ENCODE results near the gene PIEZO1. TPM values are rescaled to one million over a fixed set of nuclear protein-coding genes. Genes with fewer than 3 reads are reported as not detected.

Gene PIEZO1, protein sequence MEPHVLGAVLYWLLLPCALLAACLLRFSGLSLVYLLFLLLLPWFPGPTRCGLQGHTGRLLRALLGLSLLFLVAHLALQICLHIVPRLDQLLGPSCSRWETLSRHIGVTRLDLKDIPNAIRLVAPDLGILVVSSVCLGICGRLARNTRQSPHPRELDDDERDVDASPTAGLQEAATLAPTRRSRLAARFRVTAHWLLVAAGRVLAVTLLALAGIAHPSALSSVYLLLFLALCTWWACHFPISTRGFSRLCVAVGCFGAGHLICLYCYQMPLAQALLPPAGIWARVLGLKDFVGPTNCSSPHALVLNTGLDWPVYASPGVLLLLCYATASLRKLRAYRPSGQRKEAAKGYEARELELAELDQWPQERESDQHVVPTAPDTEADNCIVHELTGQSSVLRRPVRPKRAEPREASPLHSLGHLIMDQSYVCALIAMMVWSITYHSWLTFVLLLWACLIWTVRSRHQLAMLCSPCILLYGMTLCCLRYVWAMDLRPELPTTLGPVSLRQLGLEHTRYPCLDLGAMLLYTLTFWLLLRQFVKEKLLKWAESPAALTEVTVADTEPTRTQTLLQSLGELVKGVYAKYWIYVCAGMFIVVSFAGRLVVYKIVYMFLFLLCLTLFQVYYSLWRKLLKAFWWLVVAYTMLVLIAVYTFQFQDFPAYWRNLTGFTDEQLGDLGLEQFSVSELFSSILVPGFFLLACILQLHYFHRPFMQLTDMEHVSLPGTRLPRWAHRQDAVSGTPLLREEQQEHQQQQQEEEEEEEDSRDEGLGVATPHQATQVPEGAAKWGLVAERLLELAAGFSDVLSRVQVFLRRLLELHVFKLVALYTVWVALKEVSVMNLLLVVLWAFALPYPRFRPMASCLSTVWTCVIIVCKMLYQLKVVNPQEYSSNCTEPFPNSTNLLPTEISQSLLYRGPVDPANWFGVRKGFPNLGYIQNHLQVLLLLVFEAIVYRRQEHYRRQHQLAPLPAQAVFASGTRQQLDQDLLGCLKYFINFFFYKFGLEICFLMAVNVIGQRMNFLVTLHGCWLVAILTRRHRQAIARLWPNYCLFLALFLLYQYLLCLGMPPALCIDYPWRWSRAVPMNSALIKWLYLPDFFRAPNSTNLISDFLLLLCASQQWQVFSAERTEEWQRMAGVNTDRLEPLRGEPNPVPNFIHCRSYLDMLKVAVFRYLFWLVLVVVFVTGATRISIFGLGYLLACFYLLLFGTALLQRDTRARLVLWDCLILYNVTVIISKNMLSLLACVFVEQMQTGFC (N-terminal part only)
- total RNA-seq, result 134 to 209 TPM (median 208 TPM) in 3 replicates
- long read RNA-seq, full-length matches to known transcripts, result 24 of 98 reads
- long read RNA-seq, partial matches to known transcripts, result 47 of 98 reads
- long read RNA-seq, other reads (novel, unspliced or antisense), result 27 of 98 reads

DNA sequence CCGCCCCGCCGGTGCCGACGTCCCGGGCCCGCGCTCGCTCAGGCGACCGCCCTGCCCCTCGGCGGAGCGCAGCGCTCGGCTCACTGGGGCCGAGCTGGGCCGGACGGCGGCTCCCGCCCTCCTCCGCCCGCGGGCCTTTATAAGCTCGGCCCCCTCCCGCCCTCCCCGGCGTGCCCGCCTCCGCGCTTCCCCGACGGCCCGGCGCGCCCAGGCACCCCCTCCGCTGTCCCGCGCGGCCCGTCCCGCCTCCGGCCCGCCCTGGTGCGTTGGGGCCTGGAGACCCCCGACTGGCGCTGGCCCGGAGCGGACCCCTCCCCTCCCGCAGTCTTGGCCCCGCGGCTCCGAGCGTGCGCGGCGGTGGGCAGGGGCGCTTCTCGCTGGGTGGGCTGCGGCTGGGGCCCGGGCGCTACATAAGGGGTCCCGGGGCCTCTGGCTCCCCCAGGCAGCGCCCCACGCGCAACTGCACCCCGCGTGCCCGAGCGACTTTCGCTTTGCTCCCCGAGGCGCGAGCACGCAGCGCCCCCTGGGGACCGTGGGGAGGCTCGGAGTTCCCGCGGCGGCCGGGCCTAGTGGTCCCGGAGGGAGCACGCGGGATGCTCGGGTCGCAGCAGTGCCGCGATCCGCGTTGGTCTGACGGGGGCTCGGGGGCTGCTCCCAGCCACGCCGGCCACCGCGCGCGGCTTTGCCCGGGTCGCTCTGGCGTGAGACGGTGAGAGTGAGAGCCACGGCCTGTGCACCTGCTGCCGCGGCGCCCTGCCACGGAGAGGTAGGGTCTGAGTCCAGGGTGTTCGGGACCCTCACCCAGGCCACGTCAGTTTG, at the start of gene PIEZO1:
Gene PIEZO1 (minus strand): TSS at position 115 of the 819 bp plus-strand sequence. CDS start 256 bp downstream, outside the sequence.
- no peaks in the 10 kb centered on the region for H3K36me3 Mint-ChIP-seq (ENCODE audit: low read depth)
- H3K27me3 Mint-ChIP-seq (ENCODE audit: low read depth), result no peaks in the 10 kb centered on the region
- peaks cover 37% of the 10 kb centered on the region for H3K4me1 Mint-ChIP-seq (ENCODE audit: low read depth)
- no peak for DNase-seq (ENCODE audit: low spot score)
- H3K27ac Mint-ChIP-seq (ENCODE audit: unreplicated experiment), result peak within 1 kb of the TSS; percentile 89
- H3K4me3 Mint-ChIP-seq (ENCODE audit: unreplicated experiment), result peak within 1 kb of the TSS; percentile 79
- TF ChIP-seq, protein P1, sequence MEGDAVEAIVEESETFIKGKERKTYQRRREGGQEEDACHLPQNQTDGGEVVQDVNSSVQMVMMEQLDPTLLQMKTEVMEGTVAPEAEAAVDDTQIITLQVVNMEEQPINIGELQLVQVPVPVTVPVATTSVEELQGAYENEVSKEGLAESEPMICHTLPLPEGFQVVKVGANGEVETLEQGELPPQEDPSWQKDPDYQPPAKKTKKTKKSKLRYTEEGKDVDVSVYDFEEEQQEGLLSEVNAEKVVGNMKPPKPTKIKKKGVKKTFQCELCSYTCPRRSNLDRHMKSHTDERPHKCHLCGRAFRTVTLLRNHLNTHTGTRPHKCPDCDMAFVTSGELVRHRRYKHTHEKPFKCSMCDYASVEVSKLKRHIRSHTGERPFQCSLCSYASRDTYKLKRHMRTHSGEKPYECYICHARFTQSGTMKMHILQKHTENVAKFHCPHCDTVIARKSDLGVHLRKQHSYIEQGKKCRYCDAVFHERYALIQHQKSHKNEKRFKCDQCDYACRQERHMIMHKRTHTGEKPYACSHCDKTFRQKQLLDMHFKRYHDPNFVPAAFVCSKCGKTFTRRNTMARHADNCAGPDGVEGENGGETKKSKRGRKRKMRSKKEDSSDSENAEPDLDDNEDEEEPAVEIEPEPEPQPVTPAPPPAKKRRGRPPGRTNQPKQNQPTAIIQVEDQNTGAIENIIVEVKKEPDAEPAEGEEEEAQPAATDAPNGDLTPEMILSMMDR (IDR thresholded peaks at IDR 0.05), result peak; percentile 98
- H3K9me3 Mint-ChIP-seq (ENCODE audit: low read depth), result no peaks in the 10 kb centered on the region

DNA sequence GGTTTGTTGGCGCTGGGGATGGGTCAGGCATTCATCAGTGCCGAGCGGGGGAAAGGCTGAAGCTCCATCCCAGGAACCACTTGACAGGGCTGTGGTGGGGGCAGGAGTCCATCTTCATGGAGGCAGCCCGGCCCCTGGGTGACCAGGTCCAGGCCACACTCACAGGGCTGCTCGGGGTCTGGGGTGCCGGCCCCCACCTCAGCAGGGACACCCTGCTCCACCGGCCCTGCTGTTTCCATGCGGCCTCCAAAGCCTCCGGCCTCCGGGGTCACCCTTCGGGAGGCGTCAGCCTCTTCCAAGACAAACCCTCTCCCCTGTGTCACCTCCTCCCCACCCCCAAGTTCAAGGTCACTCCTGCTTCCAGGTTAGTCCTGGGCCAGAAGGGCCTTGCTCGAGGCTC, 49.6 kb upstream of the PIEZO1 start:
- Mint-ChIP-seq H3K27ac (ENCODE audit: unreplicated experiment) (no peak overlapping the region), H3K36me3 (ENCODE audit: low read depth) (peaks cover 8% of the 10 kb centered on the region), H3K4me1 (ENCODE audit: low read depth) (no peaks in the 10 kb centered on the region), H3K9me3 (ENCODE audit: low read depth) (no peaks in the 10 kb centered on the region), H3K4me3 (ENCODE audit: unreplicated experiment) (no peak overlapping the region), H3K27me3 (ENCODE audit: low read depth) (no peaks in the 10 kb centered on the region)
- TF ChIP-seq, protein P1 (IDR thresholded peaks at IDR 0.05), result no peak
- DNase-seq (ENCODE audit: low spot score), result no peak

DNA sequence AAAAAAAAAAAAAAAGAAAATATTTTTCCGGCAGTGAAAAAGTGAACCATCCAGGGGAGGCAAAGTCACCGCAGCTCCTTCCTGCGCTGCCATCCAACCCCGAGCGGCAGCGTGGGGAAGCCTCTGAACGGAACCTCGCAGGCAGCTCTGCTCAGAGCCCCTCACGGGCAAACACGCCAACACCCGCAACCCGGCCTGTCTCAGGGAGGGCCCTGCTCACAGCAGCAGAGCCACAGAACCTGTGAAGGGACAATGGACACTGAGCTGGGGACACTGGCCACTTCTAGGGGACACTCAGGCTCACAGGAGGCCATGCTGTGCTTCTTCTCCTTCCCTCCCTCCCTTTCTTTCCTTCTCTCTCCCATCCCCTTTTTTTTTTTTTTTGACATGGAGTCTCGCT, 48.1 kb upstream of the PIEZO1 start:
- DNase-seq (ENCODE audit: low spot score), result no peak
- TF ChIP-seq, protein P1 (IDR thresholded peaks at IDR 0.05), result no peak
- Mint-ChIP-seq H3K4me1 (ENCODE audit: low read depth) (no peaks in the 10 kb centered on the region), H3K36me3 (ENCODE audit: low read depth) (peaks cover 6% of the 10 kb centered on the region), H3K27me3 (ENCODE audit: low read depth) (no peaks in the 10 kb centered on the region), H3K9me3 (ENCODE audit: low read depth) (no peaks in the 10 kb centered on the region), H3K27ac (ENCODE audit: unreplicated experiment) (no peak overlapping the region), H3K4me3 (ENCODE audit: unreplicated experiment) (no peak overlapping the region)

DNA sequence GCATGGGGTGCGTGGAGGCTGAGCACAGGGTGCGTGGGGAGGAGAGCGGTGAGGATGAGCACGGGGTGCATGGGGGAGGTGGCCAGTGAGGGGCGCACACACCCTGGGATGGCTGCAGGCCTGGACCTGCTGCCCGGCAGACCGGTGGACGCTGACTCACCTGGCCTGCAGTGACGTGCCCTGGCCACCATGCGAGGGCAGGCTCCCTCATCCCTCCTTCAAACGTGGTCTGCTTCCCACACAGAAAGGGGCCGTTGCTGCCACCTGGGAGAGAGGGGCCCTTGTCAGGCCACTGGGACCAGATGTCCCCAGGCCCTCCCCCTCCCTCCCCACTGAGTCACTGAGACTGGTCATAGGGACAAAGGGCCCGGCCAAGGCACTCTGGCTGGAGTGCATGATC, 46.8 kb upstream of the PIEZO1 start:
- Mint-ChIP-seq H3K4me1 (ENCODE audit: low read depth) (no peaks in the 10 kb centered on the region), H3K4me3 (ENCODE audit: unreplicated experiment) (no peak overlapping the region), H3K27ac (ENCODE audit: unreplicated experiment) (no peak overlapping the region), H3K36me3 (ENCODE audit: low read depth) (peaks cover 6% of the 10 kb centered on the region), H3K27me3 (ENCODE audit: low read depth) (no peaks in the 10 kb centered on the region), H3K9me3 (ENCODE audit: low read depth) (no peaks in the 10 kb centered on the region)
- TF ChIP-seq, protein P1 (IDR thresholded peaks at IDR 0.05), result no peak
- DNase-seq (ENCODE audit: low spot score), result no peak

Measured in chondrocyte (in vitro differentiated cells).